ENCODE measurements around the gene LLCFC1. TPM values are rescaled to one million over a fixed set of nuclear protein-coding genes. Genes with fewer than 3 reads are reported as not detected.

LLCFC1 gene
- polyA plus RNA-seq, 1 of the 3 experiments (the other 2 are of a cell fraction), result not detected

DNA sequence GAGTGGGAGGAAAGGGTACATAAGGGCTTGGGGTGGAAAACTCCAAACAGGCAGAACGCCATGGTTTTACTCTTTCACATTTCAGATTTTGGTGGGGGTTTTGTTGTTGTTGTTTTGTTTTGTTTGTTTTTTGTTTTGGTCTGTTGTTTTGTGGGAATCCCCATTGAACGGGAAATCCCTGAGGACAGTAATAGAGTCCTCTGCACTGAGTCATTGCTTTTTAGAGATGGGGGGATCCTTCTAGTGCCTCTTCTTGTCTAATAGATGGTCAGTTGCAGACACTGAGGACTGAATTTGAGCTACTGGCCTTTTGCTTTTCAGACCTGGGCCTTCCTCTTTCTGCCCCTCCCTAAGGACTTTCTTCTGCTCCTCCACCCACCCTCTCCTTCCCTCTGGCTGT is 25.7 kb upstream of the LLCFC1 start:
- no peak overlapping the region for H2AFZ ChIP-seq (ENCODE audit: low read depth)
- no peak overlapping the region for H3K27ac ChIP-seq (ENCODE audit: low read depth in 2 of 2, low read length in 1 of 2)
- 15% methylated on average over 2 of the region's 2 CpGs for WGBS (ENCODE audit: low lambda C conversion rate)
- H3K9me3 ChIP-seq, result no peaks in the 10 kb centered on the region
- no peaks in the 10 kb centered on the region for H3K36me3 ChIP-seq (replicated peaks in 1 of 2; ENCODE audit: control insufficient read depth in 1 of 2, insufficient read depth in 2 of 2, low read length in 1 of 2)
- H3K4me3 ChIP-seq (ENCODE audit: low read depth in 2 of 2, low read length in 1 of 2), result no peak overlapping the region
- no peaks in the 10 kb centered on the region for H3K4me1 ChIP-seq (ENCODE audit: control insufficient read depth in 1 of 2, insufficient read depth in 2 of 2, low read depth in 1 of 2, low read length in 1 of 2)
- no peak overlapping the region for H3K4me2 ChIP-seq
- ChIA-PET POLR2A (no interaction called here), CTCF (no interaction called here)
- TF ChIP-seq, protein P1, sequence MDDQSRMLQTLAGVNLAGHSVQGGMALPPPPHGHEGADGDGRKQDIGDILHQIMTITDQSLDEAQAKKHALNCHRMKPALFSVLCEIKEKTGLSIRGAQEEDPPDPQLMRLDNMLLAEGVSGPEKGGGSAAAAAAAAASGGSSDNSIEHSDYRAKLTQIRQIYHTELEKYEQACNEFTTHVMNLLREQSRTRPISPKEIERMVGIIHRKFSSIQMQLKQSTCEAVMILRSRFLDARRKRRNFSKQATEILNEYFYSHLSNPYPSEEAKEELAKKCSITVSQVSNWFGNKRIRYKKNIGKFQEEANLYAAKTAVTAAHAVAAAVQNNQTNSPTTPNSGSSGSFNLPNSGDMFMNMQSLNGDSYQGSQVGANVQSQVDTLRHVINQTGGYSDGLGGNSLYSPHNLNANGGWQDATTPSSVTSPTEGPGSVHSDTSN (IDR thresholded peaks at IDR 0.05), result no peak
- no peak for TF ChIP-seq NRF1 (IDR thresholded peaks at IDR 0.05; ENCODE audit: low read depth, low read length)
- H3F3A ChIP-seq (replicated peaks; ENCODE audit: insufficient read depth), result no peaks in the 10 kb centered on the region
- no peaks in the 10 kb centered on the region for H3K9me2 ChIP-seq
- no peaks in the 10 kb centered on the region for H4K20me1 ChIP-seq (ENCODE audit: insufficient read depth)
- DNase-seq, result no peak
- H3K9ac ChIP-seq, result no peak overlapping the region
- H3K27me3 ChIP-seq (ENCODE audit: insufficient read depth), result peaks cover 12% of the 10 kb centered on the region; the same call in 1 of the 2 replicates
- H3K79me2 ChIP-seq (ENCODE audit: insufficient read depth), result no peaks in the 10 kb centered on the region

DNA sequence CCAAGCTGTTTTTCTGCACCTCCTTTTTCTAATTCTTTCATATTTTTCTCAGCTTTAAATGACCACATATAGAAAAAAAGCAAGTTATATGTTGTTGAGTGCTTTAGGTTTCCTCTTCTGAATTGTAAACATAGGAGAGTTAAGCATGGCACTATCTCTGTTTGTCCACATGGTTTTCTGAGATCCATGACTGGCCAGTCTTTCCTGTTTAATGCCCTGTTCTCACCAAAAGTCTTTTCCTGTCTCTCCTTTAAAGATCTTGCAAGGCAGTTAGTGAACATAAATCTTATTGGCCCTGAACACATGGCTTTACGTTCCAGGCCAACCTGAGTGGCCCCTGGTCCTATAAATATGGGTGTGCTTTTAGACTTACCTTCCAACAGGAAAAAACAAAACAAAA is 25.2 kb upstream of the LLCFC1 start:
- no peaks in the 10 kb centered on the region for H3K9me3 ChIP-seq
- DNase-seq, result no peak
- H3K79me2 ChIP-seq (ENCODE audit: insufficient read depth), result no peaks in the 10 kb centered on the region
- H3K9me2 ChIP-seq, result no peaks in the 10 kb centered on the region
- H3K4me2 ChIP-seq, result no peak overlapping the region
- TF ChIP-seq, protein P2, sequence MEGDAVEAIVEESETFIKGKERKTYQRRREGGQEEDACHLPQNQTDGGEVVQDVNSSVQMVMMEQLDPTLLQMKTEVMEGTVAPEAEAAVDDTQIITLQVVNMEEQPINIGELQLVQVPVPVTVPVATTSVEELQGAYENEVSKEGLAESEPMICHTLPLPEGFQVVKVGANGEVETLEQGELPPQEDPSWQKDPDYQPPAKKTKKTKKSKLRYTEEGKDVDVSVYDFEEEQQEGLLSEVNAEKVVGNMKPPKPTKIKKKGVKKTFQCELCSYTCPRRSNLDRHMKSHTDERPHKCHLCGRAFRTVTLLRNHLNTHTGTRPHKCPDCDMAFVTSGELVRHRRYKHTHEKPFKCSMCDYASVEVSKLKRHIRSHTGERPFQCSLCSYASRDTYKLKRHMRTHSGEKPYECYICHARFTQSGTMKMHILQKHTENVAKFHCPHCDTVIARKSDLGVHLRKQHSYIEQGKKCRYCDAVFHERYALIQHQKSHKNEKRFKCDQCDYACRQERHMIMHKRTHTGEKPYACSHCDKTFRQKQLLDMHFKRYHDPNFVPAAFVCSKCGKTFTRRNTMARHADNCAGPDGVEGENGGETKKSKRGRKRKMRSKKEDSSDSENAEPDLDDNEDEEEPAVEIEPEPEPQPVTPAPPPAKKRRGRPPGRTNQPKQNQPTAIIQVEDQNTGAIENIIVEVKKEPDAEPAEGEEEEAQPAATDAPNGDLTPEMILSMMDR (IDR thresholded peaks at IDR 0.05), result no peak
- TF ChIP-seq, protein P3, sequence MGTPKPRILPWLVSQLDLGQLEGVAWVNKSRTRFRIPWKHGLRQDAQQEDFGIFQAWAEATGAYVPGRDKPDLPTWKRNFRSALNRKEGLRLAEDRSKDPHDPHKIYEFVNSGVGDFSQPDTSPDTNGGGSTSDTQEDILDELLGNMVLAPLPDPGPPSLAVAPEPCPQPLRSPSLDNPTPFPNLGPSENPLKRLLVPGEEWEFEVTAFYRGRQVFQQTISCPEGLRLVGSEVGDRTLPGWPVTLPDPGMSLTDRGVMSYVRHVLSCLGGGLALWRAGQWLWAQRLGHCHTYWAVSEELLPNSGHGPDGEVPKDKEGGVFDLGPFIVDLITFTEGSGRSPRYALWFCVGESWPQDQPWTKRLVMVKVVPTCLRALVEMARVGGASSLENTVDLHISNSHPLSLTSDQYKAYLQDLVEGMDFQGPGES (IDR thresholded peaks at IDR 0.05; ENCODE audit: low read depth, low read length), result no peak
- no peak for TF ChIP-seq TEAD4 (IDR thresholded peaks at IDR 0.05; ENCODE audit: borderline replicate concordance, insufficient read depth)
- TF ChIP-seq, protein P4, sequence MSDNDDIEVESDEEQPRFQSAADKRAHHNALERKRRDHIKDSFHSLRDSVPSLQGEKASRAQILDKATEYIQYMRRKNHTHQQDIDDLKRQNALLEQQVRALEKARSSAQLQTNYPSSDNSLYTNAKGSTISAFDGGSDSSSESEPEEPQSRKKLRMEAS (IDR thresholded peaks at IDR 0.05; ENCODE audit: low read depth), result no peak
- TF ChIP-seq MEF2A (IDR thresholded peaks at IDR 0.05; ENCODE audit: borderline replicate concordance, low read depth), result no peak
- TF ChIP-seq, protein P5, sequence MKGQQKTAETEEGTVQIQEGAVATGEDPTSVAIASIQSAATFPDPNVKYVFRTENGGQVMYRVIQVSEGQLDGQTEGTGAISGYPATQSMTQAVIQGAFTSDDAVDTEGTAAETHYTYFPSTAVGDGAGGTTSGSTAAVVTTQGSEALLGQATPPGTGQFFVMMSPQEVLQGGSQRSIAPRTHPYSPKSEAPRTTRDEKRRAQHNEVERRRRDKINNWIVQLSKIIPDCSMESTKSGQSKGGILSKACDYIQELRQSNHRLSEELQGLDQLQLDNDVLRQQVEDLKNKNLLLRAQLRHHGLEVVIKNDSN (IDR thresholded peaks at IDR 0.05; ENCODE audit: borderline replicate concordance, low read depth), result no peak
- TF ChIP-seq RXRA (IDR thresholded peaks at IDR 0.05; ENCODE audit: borderline replicate concordance, low read depth), result no peak
- TF ChIP-seq SIN3A (IDR thresholded peaks at IDR 0.05; ENCODE audit: borderline replicate concordance, low read depth, low read length), result no peak
- TF ChIP-seq MXI1 (IDR thresholded peaks at IDR 0.05; ENCODE audit: low read depth, low read length), result no peak
- TF ChIP-seq JUND (IDR thresholded peaks at IDR 0.05), result no peak
- no peak for TF ChIP-seq RAD21 (IDR thresholded peaks at IDR 0.05; ENCODE audit: low read length)
- TF ChIP-seq ELF1 (IDR thresholded peaks at IDR 0.05), result no peak
- H3K27ac ChIP-seq (ENCODE audit: low read depth in 2 of 2, low read length in 1 of 2), result no peak overlapping the region
- no peak overlapping the region for H3K4me3 ChIP-seq (ENCODE audit: low read depth in 2 of 2, low read length in 1 of 2)
- CTCF ChIA-PET, result interaction anchor here (1.0 to 1.2 kb wide), 2 partner anchors 13 to 301 kb away, joined by 3 read pairs; no protein-coding TSS in a partner anchor
- H4K20me1 ChIP-seq (ENCODE audit: insufficient read depth), result no peaks in the 10 kb centered on the region
- no peaks in the 10 kb centered on the region for H3K36me3 ChIP-seq (replicated peaks in 1 of 2; ENCODE audit: control insufficient read depth in 1 of 2, insufficient read depth in 2 of 2, low read length in 1 of 2)
- no peaks in the 10 kb centered on the region for H3F3A ChIP-seq (replicated peaks; ENCODE audit: insufficient read depth)
- H2AFZ ChIP-seq (ENCODE audit: low read depth), result no peak overlapping the region
- no peaks in the 10 kb centered on the region for H3K4me1 ChIP-seq (ENCODE audit: control insufficient read depth in 1 of 2, insufficient read depth in 2 of 2, low read depth in 1 of 2, low read length in 1 of 2)
- peaks cover 12% of the 10 kb centered on the region; the same call in 1 of the 2 replicates for H3K27me3 ChIP-seq (ENCODE audit: insufficient read depth)
- WGBS (ENCODE audit: low lambda C conversion rate), result 6% methylated on average over 1 of the region's 1 CpG
- POLR2A ChIA-PET, result no interaction called here
- H3K9ac ChIP-seq, result no peak overlapping the region
